Measurements from ENCODE around the gene CDKL5. TPM values are rescaled to one million over a fixed set of nuclear protein-coding genes. Genes with fewer than 3 reads are reported as not detected.

CDKL5 gene
- total and polyA plus RNA-seq, 2 donors from 2014 or later, result 2.0 to 18.0 TPM

GRCh38 chrX:18455384-18455783, 30.0 kb downstream of the CDKL5 start:
- no peaks in the 10 kb centered on the region for H3K4me1 ChIP-seq (ENCODE audit: control insufficient read depth in 2 of 3, insufficient read depth in 2 of 3, low read depth in 1 of 3, low read length in 3 of 3)
- DNase-seq, result no peak
- FAIRE-seq, result no peak

DNA sequence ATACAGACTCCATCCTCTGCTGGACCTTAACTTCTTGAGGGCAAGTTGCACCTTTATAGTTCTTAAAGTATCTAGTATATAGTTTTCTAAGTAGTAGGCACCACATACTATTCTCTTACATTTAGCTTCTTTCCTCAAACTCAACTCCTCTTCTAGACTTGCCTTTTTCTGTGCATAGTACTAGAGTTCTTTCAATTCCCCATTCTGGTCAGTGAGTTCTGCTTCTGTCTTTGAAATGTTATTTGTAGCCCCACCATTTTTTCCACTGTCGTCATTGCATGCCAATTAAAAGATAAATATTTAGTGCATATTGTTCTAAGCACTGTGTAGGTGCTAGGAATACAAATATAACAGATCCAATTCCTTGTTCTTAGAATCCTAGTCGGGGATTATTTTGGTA, 31.6 kb downstream of the CDKL5 start:
- TF ChIP-seq, protein P1, sequence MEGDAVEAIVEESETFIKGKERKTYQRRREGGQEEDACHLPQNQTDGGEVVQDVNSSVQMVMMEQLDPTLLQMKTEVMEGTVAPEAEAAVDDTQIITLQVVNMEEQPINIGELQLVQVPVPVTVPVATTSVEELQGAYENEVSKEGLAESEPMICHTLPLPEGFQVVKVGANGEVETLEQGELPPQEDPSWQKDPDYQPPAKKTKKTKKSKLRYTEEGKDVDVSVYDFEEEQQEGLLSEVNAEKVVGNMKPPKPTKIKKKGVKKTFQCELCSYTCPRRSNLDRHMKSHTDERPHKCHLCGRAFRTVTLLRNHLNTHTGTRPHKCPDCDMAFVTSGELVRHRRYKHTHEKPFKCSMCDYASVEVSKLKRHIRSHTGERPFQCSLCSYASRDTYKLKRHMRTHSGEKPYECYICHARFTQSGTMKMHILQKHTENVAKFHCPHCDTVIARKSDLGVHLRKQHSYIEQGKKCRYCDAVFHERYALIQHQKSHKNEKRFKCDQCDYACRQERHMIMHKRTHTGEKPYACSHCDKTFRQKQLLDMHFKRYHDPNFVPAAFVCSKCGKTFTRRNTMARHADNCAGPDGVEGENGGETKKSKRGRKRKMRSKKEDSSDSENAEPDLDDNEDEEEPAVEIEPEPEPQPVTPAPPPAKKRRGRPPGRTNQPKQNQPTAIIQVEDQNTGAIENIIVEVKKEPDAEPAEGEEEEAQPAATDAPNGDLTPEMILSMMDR (IDR thresholded peaks at IDR 0.05; ENCODE audit: borderline replicate concordance, extremely low read depth, insufficient read depth), result no peak
- H3K4me1 ChIP-seq (ENCODE audit: control insufficient read depth in 2 of 3, insufficient read depth in 2 of 3, low read depth in 1 of 3, low read length in 3 of 3), result no peaks in the 10 kb centered on the region
- H3K4me3 ChIP-seq (ENCODE audit: low read length in 3 of 3), result no peak overlapping the region
- H3K36me3 ChIP-seq (ENCODE audit: control insufficient read depth in 2 of 3, insufficient read depth in 3 of 3, low read length in 3 of 3), result no peaks in the 10 kb centered on the region
- FAIRE-seq (no peak), DNase-seq (no peak)
- H3K27ac ChIP-seq (ENCODE audit: low read depth in 2 of 2, low read length in 2 of 2), result no peak overlapping the region
- no peaks in the 10 kb centered on the region for H3K27me3 ChIP-seq (ENCODE audit: control insufficient read depth, insufficient read depth, low read length)
- intact Hi-C loops (cut with DNase I), result no loop called here
- no peaks in the 10 kb centered on the region for H3K9me3 ChIP-seq (ENCODE audit: control insufficient read depth in 2 of 3, insufficient read depth in 1 of 3, low read length in 3 of 3)
- no peak overlapping the region for H3K9ac ChIP-seq (ENCODE audit: low read length in 3 of 3)

More at GRCh38 chrX:18455384-18455783, 30.0 kb downstream of the CDKL5 start:
- TF ChIP-seq, protein P1 (IDR thresholded peaks at IDR 0.05; ENCODE audit: borderline replicate concordance, extremely low read depth, insufficient read depth), result no peak
- Histone ChIP-seq H3K9me3 (ENCODE audit: control insufficient read depth in 2 of 3, insufficient read depth in 1 of 3, low read length in 3 of 3) (no peaks in the 10 kb centered on the region), H3K4me3 (ENCODE audit: low read length in 3 of 3) (no peak overlapping the region), H3K27me3 (ENCODE audit: control insufficient read depth, insufficient read depth, low read length) (no peaks in the 10 kb centered on the region), H3K36me3 (ENCODE audit: control insufficient read depth in 2 of 3, insufficient read depth in 3 of 3, low read length in 3 of 3) (no peaks in the 10 kb centered on the region), H3K9ac (ENCODE audit: low read length in 3 of 3) (no peak overlapping the region), H3K27ac (ENCODE audit: low read depth in 2 of 2, low read length in 2 of 2) (no peak overlapping the region)
- intact Hi-C loops (cut with DNase I), result no loop called here

- H3K9me3 ChIP-seq (ENCODE audit: control insufficient read depth in 2 of 3, insufficient read depth in 1 of 3, low read length in 3 of 3), result no peaks in the 10 kb centered on the region
- H3K4me3 ChIP-seq (ENCODE audit: low read length in 3 of 3), result no peak overlapping the region
- no peaks in the 10 kb centered on the region for H3K36me3 ChIP-seq (ENCODE audit: control insufficient read depth in 2 of 3, insufficient read depth in 3 of 3, low read length in 3 of 3)
- H3K9ac ChIP-seq (ENCODE audit: low read length in 3 of 3), result no peak overlapping the region
- H3K27ac ChIP-seq (ENCODE audit: low read depth in 2 of 2, low read length in 2 of 2), result no peak overlapping the region
- TF ChIP-seq, protein P1 (IDR thresholded peaks at IDR 0.05; ENCODE audit: borderline replicate concordance, extremely low read depth, insufficient read depth), result no peak
- intact Hi-C loops (cut with DNase I), result no loop called here
- H3K4me1 ChIP-seq (ENCODE audit: control insufficient read depth in 2 of 3, insufficient read depth in 2 of 3, low read depth in 1 of 3, low read length in 3 of 3), result no peaks in the 10 kb centered on the region
- DNase-seq (no peak), FAIRE-seq (no peak)
- no peaks in the 10 kb centered on the region for H3K27me3 ChIP-seq (ENCODE audit: control insufficient read depth, insufficient read depth, low read length)
Observed at GRCh38 chrX:18461431-18461830, 36.0 kb downstream of the CDKL5 start.

DNA sequence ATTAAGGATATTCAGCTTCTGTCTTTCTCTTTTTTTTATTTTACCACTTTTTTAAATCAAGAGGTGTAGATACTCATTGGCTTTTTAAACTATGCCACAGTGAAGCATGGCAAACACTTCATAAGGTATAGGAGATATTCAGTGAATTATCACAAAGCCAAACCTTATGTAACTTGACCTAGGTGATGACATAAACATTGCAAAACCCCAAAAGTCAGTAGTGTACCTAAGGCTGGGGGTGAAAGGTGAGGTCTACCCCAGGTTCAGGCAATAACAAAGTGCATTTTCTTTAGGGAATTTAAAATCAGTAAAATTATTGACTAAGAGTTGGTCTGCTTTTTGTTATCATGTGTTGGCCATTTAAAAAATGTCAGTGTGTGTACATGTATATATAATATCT, 39.1 kb downstream of the CDKL5 start:
- no peak for FAIRE-seq
- Histone ChIP-seq H3K9ac (ENCODE audit: low read length in 3 of 3) (no peak overlapping the region), H3K36me3 (ENCODE audit: control insufficient read depth in 2 of 3, insufficient read depth in 3 of 3, low read length in 3 of 3) (no peaks in the 10 kb centered on the region), H3K4me1 (ENCODE audit: control insufficient read depth in 2 of 3, insufficient read depth in 2 of 3, low read depth in 1 of 3, low read length in 3 of 3) (no peaks in the 10 kb centered on the region), H3K9me3 (ENCODE audit: control insufficient read depth in 2 of 3, insufficient read depth in 1 of 3, low read length in 3 of 3) (no peaks in the 10 kb centered on the region), H3K27me3 (ENCODE audit: control insufficient read depth, insufficient read depth, low read length) (no peaks in the 10 kb centered on the region), H3K4me3 (ENCODE audit: low read length in 3 of 3) (no peak overlapping the region), H3K27ac (ENCODE audit: low read depth in 2 of 2, low read length in 2 of 2) (no peak overlapping the region)
- intact Hi-C loops (cut with DNase I), result no loop called here
- no peak for DNase-seq
- TF ChIP-seq, protein P1 (IDR thresholded peaks at IDR 0.05; ENCODE audit: borderline replicate concordance, extremely low read depth, insufficient read depth), result no peak

Data from kidney (tissue), 14 donors.